Right lobe of liver (tissue), 4 donors: ENCODE results near the gene ZC3H7A.

Experiments used
- CTCF ChIP-seq, 4 donors: fragments of 200-600 bp in 3 of 4; fragments of 450-650 bp in 1 of 4; IDR thresholded peaks; one replicate each; pipeline versions ENCODE4 v1.5.1 to v1.8.0; 2016 to 2022; ENCODE audit warnings: antibody characterized with exemption in 4 of 4, mild to moderate bottlenecking in 2 of 4
- POLR2A ChIP-seq: fragments of 450-650 bp; IDR thresholded peaks from one replicate; pipeline ENCODE4 v1.6.1; 2017; ENCODE audit warnings: antibody characterized with exemption, mild to moderate bottlenecking
- donor health status: DM: no; HTN: no; CAD: no.
- donor health status: DM: no; HTN: no; CAD: no.
- donor health status: DM: no; HTN: yes; CAD: no.

- TF ChIP-seq CTCF (IDR thresholded peaks at IDR 0.05) (no peak), POLR2A (no peak)
Observed at GRCh38 chr16:11793840-11794239, 3.2 kb downstream of the ZC3H7A start.
